Esophagus (tissue), 2 donors: ENCODE data around the gene RAB8B. TPM values are rescaled to one million over a fixed set of nuclear protein-coding genes. Genes with fewer than 3 reads are reported as not detected.

ENCODE experiments used
- H3K27ac ChIP-seq, 2 donors: one replicate each; pipeline ENCODE4 v1.5.1; 2013; ENCODE audit warnings: low read depth in 2 of 2, mild to moderate bottlenecking in 2 of 2, inconsistent platforms in 1 of 2, low read length in 1 of 2, moderate library complexity in 1 of 2
- H3K27me3 ChIP-seq, 2 donors: one replicate each; pipeline ENCODE4 v1.6.1; 2013; ENCODE audit warnings: low read length in 2 of 2, control low read depth in 1 of 2, mild to moderate bottlenecking in 1 of 2; ENCODE audit not compliant: insufficient read depth in 2 of 2, control insufficient read depth in 1 of 2
- H3K36me3 ChIP-seq, 2 donors: one replicate each; pipeline ENCODE4 v1.6.1; 2013; ENCODE audit warnings: low read length in 1 of 2; ENCODE audit not compliant: control insufficient read depth in 2 of 2, insufficient read depth in 2 of 2
- H3K4me1 ChIP-seq, 2 donors: one replicate each; pipeline ENCODE4 v1.6.1; 2013; ENCODE audit warnings: low read length in 1 of 2; ENCODE audit not compliant: control insufficient read depth in 2 of 2, insufficient read depth in 2 of 2
- H3K4me3 ChIP-seq, 2 donors: one replicate each; pipeline ENCODE4 v1.5.1; 2013; ENCODE audit warnings: low read length in 2 of 2, mild to moderate bottlenecking in 2 of 2, low read depth in 1 of 2, moderate library complexity in 1 of 2
- H3K9me3 ChIP-seq, 2 donors: one replicate each; pipeline ENCODE4 v1.6.1; 2013; ENCODE audit warnings: mild to moderate bottlenecking in 2 of 2, low read depth in 1 of 2, low read length in 1 of 2, moderate library complexity in 1 of 2; ENCODE audit not compliant: control insufficient read depth in 2 of 2, insufficient read depth in 1 of 2
- WGBS, 2 donors: extraction: QIAGEN DNeasy Blood & Tissue Kit; methylation state at CpG; one replicate each; pipeline ENCODE4 v1.1.7; 2013; 5-methylcytosine and 5-hydroxymethylcytosine counted together
- polyA plus RNA-seq, 2 donors: library from polyadenylated mRNA; stranded (reverse); fragments of 200-250 nt; gene quantifications; one replicate each; pipeline ENCODE4 v1.2.3, GENCODE V29; 2013
- donor health status: healthy with polysubstance abuse.
- donor health status: Bipolar disorder and iron deficiency.

The RAB8B gene
- polyA plus RNA-seq, 2 donors, result 1.9 to 2.8 TPM

- WGBS, 2 donors, result 65 to 67% methylated on average over 3 of the region's 3 CpGs
- no peak overlapping the region for H3K4me3 ChIP-seq
- H3K4me1 ChIP-seq, result peaks cover 0 to 3% of the 10 kb centered on the region in 2 donors
- H3K27ac ChIP-seq, result peak overlapping the region; percentile 6 to 34
- no peaks in the 10 kb centered on the region for H3K9me3 ChIP-seq
- H3K27me3 ChIP-seq, result no peaks in the 10 kb centered on the region
- H3K36me3 ChIP-seq, result no peaks in the 10 kb centered on the region
Measured at GRCh38 chr15:63191895-63192618, 2.7 kb downstream of the RAB8B start.

- 81 to 85% methylated on average over 5 of the region's 5 CpGs for WGBS, 2 donors
- no peak overlapping the region for H3K27ac ChIP-seq
- no peak overlapping the region for H3K4me3 ChIP-seq
Measured at GRCh38 chr15:63192619-63193206, 3.3 kb downstream of the RAB8B start.

GRCh38 chr15:63194302-63194701, 4.9 kb downstream of the RAB8B start:
- Histone ChIP-seq H3K4me3 (no peak overlapping the region), H3K27ac (no peak overlapping the region), H3K4me1 (no peaks in the 10 kb centered on the region), H3K36me3 (no peaks in the 10 kb centered on the region), H3K27me3 (no peaks in the 10 kb centered on the region), H3K9me3 (no peaks in the 10 kb centered on the region)
- 69 to 82% methylated on average over 4 of the region's 4 CpGs for WGBS, 2 donors

More at GRCh38 chr15:63192619-63193206, 3.3 kb downstream of the RAB8B start:
- Histone ChIP-seq H3K4me1 (peaks cover 0 to 3% of the 10 kb centered on the region in 2 donors), H3K27me3 (no peaks in the 10 kb centered on the region), H3K9me3 (no peaks in the 10 kb centered on the region), H3K36me3 (no peaks in the 10 kb centered on the region)

- Histone ChIP-seq H3K36me3 (no peaks in the 10 kb centered on the region), H3K27ac (no peak overlapping the region), H3K27me3 (no peaks in the 10 kb centered on the region), H3K9me3 (no peaks in the 10 kb centered on the region), H3K4me3 (no peak overlapping the region), H3K4me1 (no peaks in the 10 kb centered on the region)
- WGBS, 2 donors, result 66 to 69% methylated on average over 4 of the region's 4 CpGs
Measured at GRCh38 chr15:63194880-63195568, 5.6 kb downstream of the RAB8B start.

DNA sequence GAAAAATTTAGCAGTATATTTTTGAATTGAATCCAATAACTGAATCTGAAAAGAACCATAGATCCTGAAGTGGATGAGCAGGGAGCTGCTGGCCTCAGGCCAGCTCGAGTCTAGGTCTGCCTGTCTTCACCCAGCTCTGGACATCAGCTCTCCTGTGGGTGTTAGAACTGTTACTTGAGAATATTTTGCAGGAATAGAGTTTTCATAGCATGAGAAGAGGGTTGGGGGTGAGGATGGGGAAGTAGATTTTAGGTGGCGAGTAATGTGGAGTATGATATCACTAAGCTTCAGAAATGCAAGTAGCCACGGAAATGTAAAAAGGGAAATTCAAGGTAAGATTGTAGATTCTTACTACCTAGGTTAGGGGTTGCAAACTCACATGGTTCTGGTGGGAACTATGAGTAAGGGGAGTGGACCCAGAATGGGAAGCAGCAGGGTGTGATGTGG, 6.2 kb downstream of the RAB8B start:
- Histone ChIP-seq H3K9me3 (no peaks in the 10 kb centered on the region), H3K27ac (no peak overlapping the region)
- 73 to 80% methylated on average over 3 of the region's 3 CpGs for WGBS, 2 donors

DNA sequence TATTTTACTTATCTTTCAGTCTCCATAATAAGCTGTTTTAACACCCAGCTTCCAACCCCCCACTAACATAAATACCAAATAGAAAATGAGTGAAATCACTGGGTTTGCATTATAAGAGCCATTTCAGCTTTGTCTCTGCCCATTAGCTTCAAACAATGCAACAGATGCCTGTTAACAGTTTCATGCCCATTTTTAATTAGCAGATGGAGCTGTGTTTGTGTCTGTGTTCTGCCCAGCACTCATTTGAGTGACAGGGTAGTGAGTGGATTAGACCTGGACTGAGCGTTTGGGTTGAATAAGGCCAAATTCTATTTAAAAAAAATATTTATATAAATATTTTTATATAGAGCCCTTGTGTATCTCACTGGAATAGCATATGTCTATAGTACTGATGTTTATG, 7.4 kb downstream of the RAB8B start:
- Histone ChIP-seq H3K27ac (no peak overlapping the region), H3K9me3 (no peaks in the 10 kb centered on the region), H3K4me1 (no peaks in the 10 kb centered on the region), H3K27me3 (no peaks in the 10 kb centered on the region), H3K4me3 (no peak overlapping the region), H3K36me3 (no peaks in the 10 kb centered on the region)
- 76 to 79% methylated on average over 1 of the region's 1 CpG for WGBS, 2 donors

More for the DNA sequence above, 6.2 kb downstream of the RAB8B start:
- Histone ChIP-seq H3K36me3 (no peaks in the 10 kb centered on the region), H3K4me1 (no peaks in the 10 kb centered on the region), H3K4me3 (no peak overlapping the region), H3K27me3 (no peaks in the 10 kb centered on the region)

DNA sequence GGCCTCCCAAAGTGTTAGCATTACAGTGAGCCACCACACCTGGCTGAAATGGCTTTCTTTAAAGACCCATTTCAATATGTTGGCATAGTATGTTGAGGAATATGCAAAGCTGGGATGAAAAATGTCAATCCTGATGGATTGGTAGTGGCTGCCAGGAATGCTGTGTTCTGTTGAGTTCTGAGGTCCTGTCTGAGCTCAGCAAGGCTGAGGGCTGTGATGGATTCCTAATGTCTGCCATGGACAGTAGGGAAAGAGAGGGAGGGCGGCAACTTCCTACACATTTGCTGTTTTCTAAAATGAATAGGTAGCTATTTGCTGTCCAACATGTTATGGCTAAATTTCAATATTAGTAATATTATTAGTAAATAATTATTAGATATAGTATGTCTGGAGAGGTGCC, 8.2 kb downstream of the RAB8B start:
- Histone ChIP-seq H3K4me3 (no peak overlapping the region), H3K27me3 (no peaks in the 10 kb centered on the region), H3K27ac (peak overlapping the region in 1 of 2 donors; percentile 22), H3K9me3 (no peaks in the 10 kb centered on the region), H3K4me1 (no peaks in the 10 kb centered on the region), H3K36me3 (no peaks in the 10 kb centered on the region)
- 90% methylated on average over 1 of the region's 1 CpG for WGBS, 2 donors

DNA sequence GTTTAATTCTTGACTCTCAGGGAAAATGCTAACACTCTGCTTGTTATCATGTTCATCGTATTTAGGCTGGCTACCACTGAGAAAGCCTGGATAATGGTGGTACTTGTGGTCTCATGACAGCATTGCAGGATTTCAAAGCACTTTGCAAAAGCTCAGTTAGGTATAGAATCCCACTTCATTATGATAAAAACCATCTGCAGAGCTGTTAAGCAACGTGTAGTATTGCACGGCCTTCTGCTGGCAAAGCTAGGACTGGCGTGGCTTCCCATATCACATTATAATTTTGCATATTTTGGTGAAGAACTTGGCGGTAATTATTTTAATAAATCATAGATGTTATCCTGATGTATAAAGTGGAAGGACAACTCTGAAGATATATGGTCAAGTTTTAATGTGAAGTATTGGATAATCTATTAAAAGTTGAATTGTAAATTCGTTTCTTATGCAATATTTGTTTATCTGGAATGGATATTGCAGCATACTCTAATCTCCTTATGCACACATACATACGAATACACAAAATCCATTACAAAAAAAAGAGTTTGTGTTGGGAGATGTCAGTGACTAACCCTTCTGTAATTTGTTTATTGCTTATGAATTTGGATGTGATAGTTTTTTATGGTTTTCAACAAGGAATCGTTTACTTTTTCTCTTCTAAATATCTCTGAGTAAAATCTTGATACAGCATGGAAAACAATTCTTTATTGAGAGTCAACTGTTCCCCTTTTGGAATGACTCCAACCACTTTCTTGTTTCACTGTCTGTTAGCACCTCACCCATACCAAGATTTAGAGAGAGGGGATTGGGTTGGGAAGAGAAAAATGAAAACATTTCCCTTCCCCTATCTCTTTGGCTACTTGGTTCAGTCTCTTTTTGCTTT, 9.2 kb downstream of the RAB8B start:
- Histone ChIP-seq H3K4me1 (no peaks in the 10 kb centered on the region), H3K9me3 (no peaks in the 10 kb centered on the region), H3K36me3 (no peaks in the 10 kb centered on the region), H3K27ac (no peak overlapping the region), H3K27me3 (no peaks in the 10 kb centered on the region), H3K4me3 (no peak overlapping the region)
- WGBS, 2 donors, result 62 to 69% methylated on average over 8 of the region's 8 CpGs
